WERI-Rb-1 (cell line): Measurements from ENCODE around the gene LYRM4.

Source experiments
- DNase-seq: peaks from one replicate; pipeline ENCODE4 v3.0.0-alpha.2; 2020
- H3K27ac ChIP-seq: fragments of 250-450 bp; sonication (Bioruptor Pico); 2 replicates; pipeline ENCODE4 v1.5.1; 2020; ENCODE audit warnings: mild to moderate bottlenecking, moderate library complexity
- H3K27me3 ChIP-seq: fragments of 250-450 bp; sonication (Bioruptor Pico); 2 replicates; pipeline ENCODE4 v1.5.1; 2021; ENCODE audit warnings: mild to moderate bottlenecking, low read depth, moderate library complexity; ENCODE audit not compliant: insufficient read depth, severe bottlenecking
- H3K36me3 ChIP-seq: fragments of 250-450 bp; sonication (Bioruptor Pico); 2 replicates; pipeline ENCODE4 v1.5.1; 2020; ENCODE audit warnings: mild to moderate bottlenecking, moderate library complexity
- H3K4me3 ChIP-seq: 2 replicates; pipeline ENCODE4 v1.5.1; 2011; ENCODE audit warnings: low read depth, mild to moderate bottlenecking, control low read depth, low read length
- H3K9me3 ChIP-seq: fragments of 250-450 bp; sonication (Bioruptor Pico); 2 replicates; pipeline ENCODE4 v1.5.1; 2021; ENCODE audit warnings: mild to moderate bottlenecking, moderate library complexity; ENCODE audit not compliant: severe bottlenecking
- CTCF ChIP-seq: IDR thresholded peaks from 2 replicates; pipeline ENCODE4 v1.5.1; 2011; ENCODE audit warnings: low read depth, mild to moderate bottlenecking, control low read depth, inconsistent platforms, low read length

LYRM4 gene

GRCh38 chr6:5108536-5109150 lies 152.1 kb downstream of the LYRM4 start:
- Histone ChIP-seq H3K36me3 (peaks cover 23% of the 10 kb centered on the region), H3K27ac (no peak overlapping the region)
- TF ChIP-seq CTCF: no peak

GRCh38 chr6:5108068-5108467 lies 152.7 kb downstream of the LYRM4 start:
- Histone ChIP-seq H3K9me3 (no peaks in the 10 kb centered on the region), H3K27ac (no peak overlapping the region), H3K36me3 (peaks cover 21% of the 10 kb centered on the region), H3K4me3 (no peak overlapping the region), H3K27me3 (no peaks in the 10 kb centered on the region)
- no peak for DNase-seq
- no peak for TF ChIP-seq CTCF

More at GRCh38 chr6:5108536-5109150, 152.1 kb downstream of the LYRM4 start:
- Histone ChIP-seq H3K27me3 (no peaks in the 10 kb centered on the region), H3K4me3 (no peak overlapping the region), H3K9me3 (no peaks in the 10 kb centered on the region)
- DNase-seq: no peak

GRCh38 chr6:5107341-5107740 lies 153.4 kb downstream of the LYRM4 start:
- no peaks in the 10 kb centered on the region for H3K9me3 ChIP-seq
- no peak for DNase-seq
- TF ChIP-seq CTCF: no peak
- no peak overlapping the region for H3K27ac ChIP-seq
- H3K36me3 ChIP-seq: peaks cover 19% of the 10 kb centered on the region
- no peaks in the 10 kb centered on the region for H3K27me3 ChIP-seq
- H3K4me3 ChIP-seq: no peak overlapping the region

- H3K27me3 ChIP-seq: no peaks in the 10 kb centered on the region
- H3K4me3 ChIP-seq: no peak overlapping the region
- TF ChIP-seq CTCF: no peak
- H3K36me3 ChIP-seq: peaks cover 8% of the 10 kb centered on the region
- H3K27ac ChIP-seq: no peak overlapping the region
- H3K9me3 ChIP-seq: peaks cover 2% of the 10 kb centered on the region
- no peak for DNase-seq
Measured at GRCh38 chr6:5105146-5105545, 155.6 kb downstream of the LYRM4 start.

- H3K27me3 ChIP-seq: no peaks in the 10 kb centered on the region
- peaks cover 8% of the 10 kb centered on the region for H3K36me3 ChIP-seq
- H3K27ac ChIP-seq: no peak overlapping the region
- H3K4me3 ChIP-seq: no peak overlapping the region
- peaks cover 2% of the 10 kb centered on the region for H3K9me3 ChIP-seq
- no peak for TF ChIP-seq CTCF
- no peak for DNase-seq
Measured at GRCh38 chr6:5104667-5105066, 156.1 kb downstream of the LYRM4 start.

GRCh38 chr6:5103250-5103649 lies 157.5 kb downstream of the LYRM4 start:
- Histone ChIP-seq H3K4me3 (no peak overlapping the region), H3K27ac (no peak overlapping the region), H3K36me3 (peaks cover 3% of the 10 kb centered on the region), H3K9me3 (peaks cover 2% of the 10 kb centered on the region), H3K27me3 (no peaks in the 10 kb centered on the region)
- no peak for DNase-seq
- TF ChIP-seq CTCF: no peak
